Stimulated activated CD4-positive, alpha-beta T cell treated with anti-CD3 and anti-CD28 coated beads, Interleukin-15, amount 100 ng/mL, for 1 hour (primary cell): ENCODE measurements around the gene PCLAF.
"Not testable (repeated sequence)": the region's sequence is repeated elsewhere in the genome, so short reads cannot be mapped to it uniquely, and the experiment has no call there.

Experiments
- DNase-seq, 2 donors: peaks; one replicate each; pipeline ENCODE4 v3.0.0-alpha.2; 2020; ENCODE audit warnings: low read depth in 1 of 2, low spot score in 1 of 2

The PCLAF gene, protein sequence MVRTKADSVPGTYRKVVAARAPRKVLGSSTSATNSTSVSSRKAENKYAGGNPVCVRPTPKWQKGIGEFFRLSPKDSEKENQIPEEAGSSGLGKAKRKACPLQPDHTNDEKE

GRCh38 chr15:64381000-64381751, at the start of gene PCLAF:
Gene PCLAF (minus strand): TSS chr15:64381441. CDS start chr15:64381371, 70 bp downstream.
- peak; percentile 73 to 79 for DNase-seq

GRCh38 chr15:64430000-64430735, 48.9 kb upstream of the PCLAF start:
- DNase-seq = peak in 1 of 2 donors; percentile 6

- DNase-seq = no peak
Observed at GRCh38 chr15:64429448-64429847, 48.2 kb upstream of the PCLAF start.

DNA sequence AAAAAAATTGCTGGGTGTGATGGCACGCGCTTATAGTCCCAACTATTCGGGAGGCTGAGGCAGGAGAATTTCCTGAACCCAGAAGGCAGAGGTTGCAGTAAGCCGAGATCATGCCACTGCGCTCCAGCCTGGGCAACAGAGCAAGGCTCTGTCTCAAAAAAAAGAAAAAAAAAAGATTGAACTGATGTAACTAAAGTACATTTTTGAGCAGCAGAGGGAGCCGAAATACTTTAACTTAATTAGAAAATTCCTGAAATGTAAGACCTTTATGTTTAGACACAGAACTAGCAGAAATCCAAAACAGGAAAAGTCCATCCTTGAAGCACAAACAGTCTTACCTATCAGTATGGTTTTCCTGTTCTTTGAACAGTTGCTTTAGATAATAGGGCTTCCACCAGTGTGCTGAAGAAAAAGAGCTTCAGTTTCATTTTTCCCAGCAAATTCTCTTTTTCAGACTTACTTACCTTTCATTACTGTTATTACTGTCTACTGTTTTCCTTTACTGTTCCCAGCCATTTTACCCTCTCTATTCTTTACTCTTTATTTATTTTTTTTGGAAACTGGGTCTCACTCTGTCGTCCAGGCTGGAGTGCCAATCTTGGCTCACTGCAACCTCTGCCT, 45.7 kb upstream of the PCLAF start:
- no peak for DNase-seq

DNA sequence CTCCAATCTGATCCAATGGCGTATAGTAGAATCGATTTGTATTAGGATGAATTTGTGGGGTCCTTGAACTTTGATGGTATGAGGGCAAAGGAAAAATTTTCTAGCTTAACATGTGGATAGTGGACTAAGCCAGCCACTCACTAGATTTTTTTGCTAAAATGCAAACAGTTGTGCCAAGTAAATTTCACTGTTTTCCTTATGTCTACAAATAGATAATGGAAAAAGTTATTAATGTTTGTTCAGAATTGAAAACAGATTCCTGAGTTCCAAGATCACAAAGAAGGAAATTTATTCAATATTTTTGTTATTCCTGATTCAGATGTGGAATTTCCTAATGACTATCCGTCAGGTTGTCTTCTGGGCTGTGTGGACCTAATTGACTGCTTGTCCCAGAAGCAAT, 44.0 kb upstream of the PCLAF start:
- no peak for DNase-seq

- DNase-seq = no peak
Observed at GRCh38 chr15:64423970-64424369, 42.7 kb upstream of the PCLAF start.

- DNase-seq = no peak
Observed at GRCh38 chr15:64422697-64423096, 41.5 kb upstream of the PCLAF start.

- no peak for DNase-seq
Observed at GRCh38 chr15:64412216-64412615, 31.0 kb upstream of the PCLAF start.

- no peak for DNase-seq
Observed at GRCh38 chr15:64400583-64400982, 19.3 kb upstream of the PCLAF start.

GRCh38 chr15:64398575-64398974, 17.3 kb upstream of the PCLAF start:
- no peak for DNase-seq

GRCh38 chr15:64396789-64397188, 15.5 kb upstream of the PCLAF start:
- no peak for DNase-seq

- DNase-seq = not testable (repeated sequence)
Observed at GRCh38 chr15:64392471-64392870, 11.2 kb upstream of the PCLAF start.

- DNase-seq = no peak
Observed at GRCh38 chr15:64389036-64389435, 7.8 kb upstream of the PCLAF start.

DNA sequence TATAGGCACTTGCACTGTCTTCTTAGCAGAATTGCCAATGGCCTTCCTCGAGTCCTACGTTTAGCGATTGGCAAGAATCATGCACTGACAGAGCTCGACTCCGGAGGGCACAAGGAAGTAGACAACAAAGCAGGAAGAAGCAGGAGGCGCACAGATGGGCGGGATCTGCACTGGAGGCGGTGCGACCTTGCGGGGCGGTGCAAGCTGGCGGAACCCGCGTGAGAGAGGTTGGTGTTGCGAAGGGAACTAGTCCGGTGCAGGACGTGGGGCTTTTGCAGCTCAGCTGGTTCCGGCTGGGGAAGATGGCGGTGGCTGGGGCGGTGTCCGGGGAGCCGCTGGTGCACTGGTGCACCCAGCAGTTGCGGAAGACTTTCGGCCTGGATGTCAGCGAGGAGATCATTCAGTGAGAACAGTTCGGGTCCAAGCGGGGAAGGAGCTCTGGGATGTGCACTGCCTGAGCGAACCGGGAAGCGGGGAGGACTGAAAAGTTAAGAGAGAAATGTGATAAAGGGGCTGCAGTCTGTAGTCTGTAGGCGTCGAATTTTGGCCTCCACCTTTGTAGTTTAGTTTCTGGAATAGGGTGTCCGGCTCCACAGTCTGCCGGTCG, 6.4 kb upstream of the PCLAF start, which contains the start of gene TRIP4:
Gene TRIP4, plus strand, starts transcription at position 275 of the 607 bp plus-strand sequence. Its CDS starts 28 bp downstream, at position 303.
- DNase-seq = peak; percentile 93

DNA sequence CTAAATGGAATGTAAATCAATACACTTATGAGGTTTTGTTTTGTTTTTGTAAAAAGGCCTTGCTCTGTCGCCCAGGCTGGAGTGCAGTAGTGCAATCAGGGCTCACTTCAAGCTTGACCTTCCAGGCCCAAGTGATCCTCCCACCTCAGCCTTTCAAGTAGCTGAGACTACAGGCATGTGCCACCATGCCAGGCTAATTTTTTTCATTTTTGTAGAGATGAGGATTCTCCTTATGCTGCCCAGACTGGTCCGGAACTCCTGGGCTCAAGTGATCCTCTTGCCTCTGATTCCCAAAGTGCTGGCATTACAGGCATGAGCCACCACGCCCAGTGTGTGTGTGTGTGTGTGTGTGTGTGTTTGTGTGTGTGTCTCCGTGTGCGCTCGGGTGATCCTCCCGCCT, 5.0 kb upstream of the PCLAF start:
- no peak for DNase-seq

DNA sequence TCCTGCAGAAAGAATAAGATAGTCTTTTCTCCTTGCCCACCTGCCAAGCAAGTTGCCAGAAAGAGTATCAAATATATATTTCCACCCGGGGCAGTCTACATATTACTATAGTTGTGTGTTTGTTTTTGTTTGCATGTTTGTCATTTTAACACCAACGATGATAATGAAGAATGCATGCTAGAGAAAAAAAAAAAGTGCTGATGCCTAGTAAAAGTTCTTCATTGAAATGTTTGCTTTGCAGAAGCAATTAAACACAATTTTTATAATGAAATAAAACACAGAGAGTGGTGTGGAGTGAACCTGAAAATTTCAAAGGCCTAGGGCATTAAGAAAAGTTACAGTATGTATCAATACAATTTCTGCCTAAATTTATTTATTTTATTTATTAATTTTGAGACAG, 2.5 kb upstream of the PCLAF start:
- no peak for DNase-seq

DNA sequence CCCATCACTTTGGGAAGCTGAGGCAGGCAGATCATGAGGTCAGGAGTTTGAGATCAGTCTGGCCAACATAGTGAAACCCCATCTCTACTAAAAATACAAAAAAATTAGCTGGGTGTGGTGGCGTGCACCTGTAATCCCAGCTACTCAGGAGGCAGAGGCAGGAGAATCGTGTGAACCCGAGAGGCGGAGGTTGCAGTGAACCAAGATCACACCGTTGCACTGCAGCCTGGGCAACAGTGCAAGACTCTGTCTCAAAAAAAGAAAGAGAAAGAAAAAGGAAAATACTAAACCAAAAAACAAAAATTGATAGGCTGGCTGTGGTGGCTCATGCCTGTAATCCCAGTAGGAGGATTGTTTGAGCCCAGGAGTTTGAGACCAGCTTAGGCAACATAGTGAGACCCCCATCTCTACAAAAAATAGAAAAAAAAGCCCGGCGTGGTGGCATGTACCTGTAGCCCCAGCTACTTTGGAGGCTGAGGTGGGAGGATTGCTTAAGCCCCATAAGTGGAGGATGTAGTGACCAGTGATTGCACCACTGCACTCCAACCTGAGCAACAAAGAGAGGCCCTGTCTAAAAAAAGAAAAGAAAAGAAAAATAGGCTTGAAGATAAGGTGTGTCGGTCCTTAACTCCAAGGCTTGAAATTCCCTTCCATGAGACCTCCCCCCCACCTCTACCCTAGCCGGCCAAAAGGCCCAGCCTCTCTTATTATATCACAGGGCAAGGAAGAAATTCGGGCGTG, 941 bp downstream of the PCLAF start:
- DNase-seq = not testable (repeated sequence)

- DNase-seq = no peak
Observed at GRCh38 chr15:64379216-64379960, 1.9 kb downstream of the PCLAF start.

- no peak for DNase-seq
Observed at GRCh38 chr15:64373360-64373759, 7.9 kb downstream of the PCLAF start.

DNA sequence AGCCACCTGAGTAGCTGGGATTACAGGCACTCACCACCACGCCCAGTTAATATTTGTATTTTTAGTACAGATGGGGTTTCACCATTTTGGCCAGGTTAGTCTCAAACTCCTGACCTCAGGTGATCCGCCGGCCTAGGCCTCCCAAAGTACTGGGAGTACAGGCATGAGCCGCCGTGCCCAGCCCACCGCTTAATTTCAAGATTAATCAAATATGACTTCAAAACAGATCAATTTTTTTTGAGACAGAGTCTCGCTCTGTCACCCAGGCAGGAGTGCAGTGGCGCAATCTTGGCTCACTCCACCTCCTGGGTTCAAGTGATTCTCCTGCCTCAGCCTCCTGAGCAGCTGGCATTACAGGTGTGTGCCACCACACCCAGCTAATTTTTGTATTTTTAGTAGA, 9.9 kb downstream of the PCLAF start:
- DNase-seq = not testable (repeated sequence)
